HG02610 (cell line): Measurements from ENCODE around the gene CAMTA2.
"Not testable (repeated sequence)": the region's sequence is repeated elsewhere in the genome, so short reads cannot be mapped to it uniquely, and the experiment has no call there.

ENCODE experiments used
- ATAC-seq: cut with Tn5 transposase; IDR thresholded peaks from one replicate; pipeline ENCODE4 v1.9.1; 2021; ENCODE audit warnings: mild to moderate bottlenecking, moderate library complexity; ENCODE audit not compliant: unreplicated experiment

CAMTA2 gene, protein sequence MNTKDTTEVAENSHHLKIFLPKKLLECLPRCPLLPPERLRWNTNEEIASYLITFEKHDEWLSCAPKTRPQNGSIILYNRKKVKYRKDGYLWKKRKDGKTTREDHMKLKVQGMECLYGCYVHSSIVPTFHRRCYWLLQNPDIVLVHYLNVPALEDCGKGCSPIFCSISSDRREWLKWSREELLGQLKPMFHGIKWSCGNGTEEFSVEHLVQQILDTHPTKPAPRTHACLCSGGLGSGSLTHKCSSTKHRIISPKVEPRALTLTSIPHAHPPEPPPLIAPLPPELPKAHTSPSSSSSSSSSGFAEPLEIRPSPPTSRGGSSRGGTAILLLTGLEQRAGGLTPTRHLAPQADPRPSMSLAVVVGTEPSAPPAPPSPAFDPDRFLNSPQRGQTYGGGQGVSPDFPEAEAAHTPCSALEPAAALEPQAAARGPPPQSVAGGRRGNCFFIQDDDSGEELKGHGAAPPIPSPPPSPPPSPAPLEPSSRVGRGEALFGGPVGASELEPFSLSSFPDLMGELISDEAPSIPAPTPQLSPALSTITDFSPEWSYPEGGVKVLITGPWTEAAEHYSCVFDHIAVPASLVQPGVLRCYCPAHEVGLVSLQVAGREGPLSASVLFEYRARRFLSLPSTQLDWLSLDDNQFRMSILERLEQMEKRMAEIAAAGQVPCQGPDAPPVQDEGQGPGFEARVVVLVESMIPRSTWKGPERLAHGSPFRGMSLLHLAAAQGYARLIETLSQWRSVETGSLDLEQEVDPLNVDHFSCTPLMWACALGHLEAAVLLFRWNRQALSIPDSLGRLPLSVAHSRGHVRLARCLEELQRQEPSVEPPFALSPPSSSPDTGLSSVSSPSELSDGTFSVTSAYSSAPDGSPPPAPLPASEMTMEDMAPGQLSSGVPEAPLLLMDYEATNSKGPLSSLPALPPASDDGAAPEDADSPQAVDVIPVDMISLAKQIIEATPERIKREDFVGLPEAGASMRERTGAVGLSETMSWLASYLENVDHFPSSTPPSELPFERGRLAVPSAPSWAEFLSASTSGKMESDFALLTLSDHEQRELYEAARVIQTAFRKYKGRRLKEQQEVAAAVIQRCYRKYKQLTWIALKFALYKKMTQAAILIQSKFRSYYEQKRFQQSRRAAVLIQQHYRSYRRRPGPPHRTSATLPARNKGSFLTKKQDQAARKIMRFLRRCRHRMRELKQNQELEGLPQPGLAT

GRCh38 chr17:4986951-4987766, at the start of gene CAMTA2:
Gene CAMTA2, minus strand, starts transcription at chr17:4987675. Its CDS starts 1,453 bp downstream, at chr17:4986222.
- ATAC-seq: peak; percentile 65

GRCh38 chr17:5035315-5035714, 47.8 kb upstream of the CAMTA2 start, which contains the start of gene SLC52A1:
Gene SLC52A1, minus strand, starts transcription at chr17:5035426. Its CDS starts 820 bp downstream, at chr17:5034606.
- ATAC-seq: no peak

GRCh38 chr17:5034651-5035050, 47.2 kb upstream of the CAMTA2 start:
- no peak for ATAC-seq

DNA sequence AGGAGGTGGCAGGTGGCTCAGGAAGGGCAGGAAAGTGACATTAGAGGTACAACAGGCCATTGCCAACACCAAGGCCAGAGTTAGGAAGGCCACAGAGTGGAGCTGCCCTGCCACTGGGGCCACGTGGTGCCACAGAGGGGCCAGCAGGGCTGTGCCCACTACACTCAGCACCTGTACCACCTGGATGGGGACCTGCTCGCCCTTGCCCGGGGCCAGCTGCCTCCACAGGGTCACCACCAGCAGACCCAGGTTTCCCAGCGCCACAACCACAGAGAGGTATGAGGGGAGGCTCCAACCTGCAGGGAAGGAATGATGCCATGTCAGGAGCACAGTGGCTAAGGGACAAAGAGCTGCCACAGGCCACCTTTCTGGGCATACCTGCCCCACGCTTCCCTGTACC, 46.6 kb upstream of the CAMTA2 start:
- no peak for ATAC-seq

DNA sequence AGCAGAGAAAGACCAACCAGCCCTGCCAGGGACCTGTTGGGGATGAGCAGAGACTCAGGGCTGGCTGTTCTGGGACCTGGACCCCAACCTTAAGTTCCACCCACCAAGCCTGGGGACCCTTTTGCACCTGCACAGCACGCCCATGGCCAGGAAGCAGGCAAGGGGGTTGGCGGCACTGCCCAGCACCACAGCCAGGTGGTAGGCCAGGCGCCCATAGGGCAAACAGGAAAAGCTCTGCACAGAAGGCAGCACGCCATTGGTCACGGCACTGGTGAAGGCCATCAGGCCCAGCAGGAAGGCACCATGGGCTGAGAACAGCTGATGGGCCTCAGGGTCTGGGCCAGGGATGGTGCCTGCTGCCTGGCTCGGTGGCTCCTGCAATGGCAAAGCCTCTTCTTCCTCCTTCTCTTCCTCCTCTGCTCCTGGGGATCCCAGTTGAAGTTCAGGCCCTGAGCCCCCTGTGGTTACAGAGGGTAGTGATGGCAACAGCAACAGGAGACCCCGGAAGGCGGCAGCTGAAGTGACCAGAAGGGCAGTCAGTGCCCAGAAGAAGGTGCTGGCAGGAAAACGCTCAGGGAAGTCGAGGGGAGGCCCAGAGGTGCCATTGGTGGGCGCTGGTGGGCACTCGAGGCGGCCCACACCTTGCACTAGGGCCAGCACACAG, 46.0 kb upstream of the CAMTA2 start:
- no peak for ATAC-seq

DNA sequence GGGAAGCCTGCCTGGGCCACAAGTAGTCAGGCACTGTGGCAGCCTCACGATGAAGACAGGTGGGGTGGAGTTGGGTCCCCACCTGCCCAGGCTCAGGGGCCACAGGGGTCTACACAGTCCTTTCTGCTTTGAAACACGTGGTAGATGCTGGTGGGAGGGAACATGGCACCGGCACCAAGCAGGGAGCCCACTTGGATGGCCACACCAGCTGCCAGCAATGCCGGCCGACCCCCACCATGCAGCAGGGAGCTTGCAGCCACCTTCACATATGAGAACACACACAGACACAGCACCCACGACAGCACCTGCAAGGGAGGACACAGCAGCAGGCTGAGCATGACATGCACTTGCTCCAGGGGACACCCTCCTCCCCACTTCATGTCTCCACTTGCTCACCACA, 45.4 kb upstream of the CAMTA2 start:
- no peak for ATAC-seq

DNA sequence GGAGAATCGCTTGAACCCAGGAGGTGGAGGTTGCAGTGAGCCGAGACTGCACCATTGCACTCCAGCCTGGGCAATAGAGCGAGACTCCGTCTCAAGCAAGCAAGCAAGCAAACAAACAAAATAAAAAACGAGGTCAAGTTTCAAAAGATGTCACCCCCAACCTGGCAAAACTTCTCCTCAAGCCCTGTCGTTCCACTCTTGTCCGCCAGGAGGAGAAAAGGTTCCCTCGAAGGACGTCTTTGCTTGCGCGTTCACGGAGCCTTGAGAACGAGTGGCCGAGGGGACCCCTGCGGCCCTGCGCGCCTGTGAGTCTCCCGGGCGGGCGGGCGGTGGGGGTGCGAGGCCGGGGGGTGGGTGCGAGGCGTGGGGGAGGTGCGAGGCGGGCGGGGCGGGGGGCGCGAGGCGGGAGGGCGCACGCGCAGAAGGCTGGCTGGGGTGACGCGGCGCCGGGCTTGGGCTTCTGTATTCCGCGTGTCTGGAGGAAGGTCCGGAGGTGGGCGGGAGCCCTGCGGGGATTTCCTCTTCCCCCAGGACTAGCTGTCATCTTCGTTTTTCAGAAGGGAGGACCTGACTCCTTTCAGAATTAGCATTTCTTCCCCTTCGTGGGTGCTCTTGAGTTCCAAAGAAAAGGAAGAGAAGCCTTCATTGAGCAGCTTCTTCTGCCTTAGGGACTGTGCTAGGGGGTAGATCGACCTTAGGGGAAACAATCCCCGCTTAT, 44.0 kb upstream of the CAMTA2 start:
- ATAC-seq: peak; percentile 61

- not testable (repeated sequence) for ATAC-seq
Observed at GRCh38 chr17:5030168-5030567, 42.7 kb upstream of the CAMTA2 start.

GRCh38 chr17:5027916-5028315, 40.4 kb upstream of the CAMTA2 start:
- ATAC-seq: no peak

GRCh38 chr17:5027299-5027698, 39.8 kb upstream of the CAMTA2 start:
- no peak for ATAC-seq

DNA sequence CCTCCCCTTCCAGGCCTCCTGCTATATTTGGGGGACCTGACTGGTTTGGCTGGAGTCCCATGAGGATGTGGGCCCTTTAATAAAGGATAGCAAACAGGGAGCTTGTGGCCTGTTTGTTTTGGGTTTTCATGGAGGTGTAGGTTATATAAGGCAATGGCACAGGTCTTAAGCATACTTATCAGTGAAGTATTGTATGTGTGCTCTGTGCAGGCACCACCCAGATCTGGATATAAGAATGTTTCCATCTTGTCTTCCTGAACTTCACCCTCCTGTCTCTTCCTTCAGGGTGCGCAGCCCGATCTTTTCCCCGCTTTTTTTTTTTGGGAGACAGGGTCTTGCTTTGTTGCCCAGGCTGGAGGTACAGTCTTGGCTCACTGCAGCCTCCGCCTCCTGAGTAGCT, 37.1 kb upstream of the CAMTA2 start:
- no peak for ATAC-seq

GRCh38 chr17:5023588-5024147, 36.2 kb upstream of the CAMTA2 start:
- no peak for ATAC-seq

- ATAC-seq: no peak
Observed at GRCh38 chr17:5022171-5022711, 34.8 kb upstream of the CAMTA2 start.

DNA sequence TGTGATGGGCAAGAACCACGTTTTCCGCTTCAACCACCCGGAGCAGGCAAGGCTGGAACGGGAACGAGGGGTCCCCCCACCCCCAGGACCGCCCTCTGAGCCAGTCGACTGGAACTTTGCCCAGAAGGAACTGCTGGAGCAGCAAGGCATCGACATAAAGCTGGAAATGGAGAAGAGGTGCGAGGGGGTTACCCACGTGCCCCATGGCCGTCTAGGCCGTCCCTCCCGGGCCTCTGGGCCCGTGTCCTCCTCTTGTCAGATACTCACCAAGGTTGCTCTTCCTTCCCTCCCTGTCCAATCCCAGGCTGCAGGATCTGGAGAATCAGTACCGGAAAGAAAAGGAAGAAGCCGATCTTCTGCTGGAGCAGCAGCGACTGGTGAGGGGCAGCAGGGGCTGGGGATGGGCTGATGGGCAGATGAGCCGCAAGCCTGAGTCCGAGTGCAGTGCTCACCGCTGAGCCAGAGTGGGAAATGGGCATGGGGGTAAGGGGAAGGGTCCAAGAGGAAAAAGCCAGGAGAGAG, 33.1 kb upstream of the CAMTA2 start:
- ATAC-seq: no peak

- no peak for ATAC-seq
Observed at GRCh38 chr17:5019475-5019956, 32.0 kb upstream of the CAMTA2 start.

- ATAC-seq: no peak
Observed at GRCh38 chr17:5014357-5014756, 26.9 kb upstream of the CAMTA2 start.

GRCh38 chr17:5011928-5012327, 24.5 kb upstream of the CAMTA2 start:
- no peak for ATAC-seq

GRCh38 chr17:5003214-5003867, 15.9 kb upstream of the CAMTA2 start:
- ATAC-seq: no peak
